Gastroesophageal sphincter (tissue), 3 donors: ENCODE measurements around the gene MED12.

Experiments used
- CTCF ChIP-seq, 4 experiments: fragments of 200-600 bp in 2 of 4; fragments of 450-650 bp in 2 of 4; sonication (generic) in 1 of 4; IDR thresholded peaks; one replicate each; pipeline ENCODE4 v1.5.1; 2017 to 2019; ENCODE audit warnings: antibody characterized with exemption in 4 of 4, mild to moderate bottlenecking in 2 of 4, moderate library complexity in 2 of 4
- EP300 ChIP-seq: sonication (generic); formaldehyde crosslinking; IDR thresholded peaks from one replicate; pipeline ENCODE4 v1.6.1; 2017; ENCODE audit warnings: antibody characterized with exemption, mild to moderate bottlenecking
- POLR2AphosphoS5 ChIP-seq: sonication (generic); formaldehyde crosslinking; IDR thresholded peaks from one replicate; pipeline ENCODE4 v1.6.1; 2017; ENCODE audit warnings: antibody characterized with exemption

- TF ChIP-seq CTCF (IDR thresholded peaks at IDR 0.05): no peak
- no peak for TF ChIP-seq EP300
- TF ChIP-seq POLR2AphosphoS5: no peak
Measured at GRCh38 chrX:71100581-71101505, 17.6 kb upstream of the MED12 start.
